ENCODE results near the gene USP48.

DNA sequence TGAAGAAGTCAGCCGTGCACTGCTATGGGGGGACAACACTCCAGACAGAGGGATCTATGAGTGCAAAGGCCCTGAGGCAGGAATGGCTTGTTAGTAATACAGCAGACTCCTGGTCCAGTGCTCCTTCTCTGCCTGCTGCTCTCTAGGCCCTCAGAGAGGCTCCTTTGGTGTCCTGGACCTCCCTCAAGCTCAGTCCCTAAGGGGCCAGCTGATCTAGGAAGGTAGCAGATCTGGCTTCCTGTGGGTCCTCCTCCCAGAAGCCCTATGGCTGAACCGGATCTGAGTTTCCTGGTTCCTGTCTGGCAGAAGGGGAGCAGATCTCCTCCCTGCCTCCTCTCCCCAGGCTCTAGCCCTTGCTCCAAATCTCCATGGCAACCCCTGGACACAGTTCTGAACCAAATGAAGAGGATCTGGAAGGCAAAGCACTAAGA, 28.9 kb upstream of the USP48 start, which contains the start of gene LDLRAD2:
- no peak for TF ChIP-seq POLR2A (IDR thresholded peaks at IDR 0.05)
- TF ChIP-seq, protein P1, sequence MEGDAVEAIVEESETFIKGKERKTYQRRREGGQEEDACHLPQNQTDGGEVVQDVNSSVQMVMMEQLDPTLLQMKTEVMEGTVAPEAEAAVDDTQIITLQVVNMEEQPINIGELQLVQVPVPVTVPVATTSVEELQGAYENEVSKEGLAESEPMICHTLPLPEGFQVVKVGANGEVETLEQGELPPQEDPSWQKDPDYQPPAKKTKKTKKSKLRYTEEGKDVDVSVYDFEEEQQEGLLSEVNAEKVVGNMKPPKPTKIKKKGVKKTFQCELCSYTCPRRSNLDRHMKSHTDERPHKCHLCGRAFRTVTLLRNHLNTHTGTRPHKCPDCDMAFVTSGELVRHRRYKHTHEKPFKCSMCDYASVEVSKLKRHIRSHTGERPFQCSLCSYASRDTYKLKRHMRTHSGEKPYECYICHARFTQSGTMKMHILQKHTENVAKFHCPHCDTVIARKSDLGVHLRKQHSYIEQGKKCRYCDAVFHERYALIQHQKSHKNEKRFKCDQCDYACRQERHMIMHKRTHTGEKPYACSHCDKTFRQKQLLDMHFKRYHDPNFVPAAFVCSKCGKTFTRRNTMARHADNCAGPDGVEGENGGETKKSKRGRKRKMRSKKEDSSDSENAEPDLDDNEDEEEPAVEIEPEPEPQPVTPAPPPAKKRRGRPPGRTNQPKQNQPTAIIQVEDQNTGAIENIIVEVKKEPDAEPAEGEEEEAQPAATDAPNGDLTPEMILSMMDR (IDR thresholded peaks at IDR 0.05) = no peak
